HK-2 (cell line): Measurements from ENCODE around the gene DDX39A.
"Not testable (repeated sequence)": the region's sequence is repeated elsewhere in the genome, so short reads cannot be mapped to it uniquely, and the experiment has no call there.

Experiments
- DNase-seq: peaks from one replicate; pipeline ENCODE4 v3.0.0-alpha.2; 2018; ENCODE audit not compliant: unreplicated experiment

The DDX39A gene

DNA sequence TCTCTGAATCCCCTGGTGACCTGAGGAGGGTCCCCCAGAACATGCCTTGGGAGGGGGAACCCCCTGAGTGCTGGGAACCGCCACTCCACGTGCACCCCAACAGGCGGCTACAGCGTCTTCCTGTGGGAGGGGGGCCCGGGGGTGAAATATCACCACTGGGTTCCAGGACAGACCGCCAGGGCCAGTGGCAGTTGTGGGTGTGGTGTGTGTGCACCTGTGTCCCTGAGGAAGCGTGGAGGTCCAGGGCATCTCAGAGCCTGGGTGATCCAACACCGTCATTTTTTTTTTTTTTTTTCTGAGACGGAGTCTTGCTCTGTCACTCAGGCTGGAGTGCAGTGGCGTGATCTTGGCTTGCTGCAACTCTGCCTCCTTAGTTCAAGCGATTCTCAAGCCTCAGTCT, 33.6 kb downstream of the DDX39A start:
- DNase-seq, result no peak

DNA sequence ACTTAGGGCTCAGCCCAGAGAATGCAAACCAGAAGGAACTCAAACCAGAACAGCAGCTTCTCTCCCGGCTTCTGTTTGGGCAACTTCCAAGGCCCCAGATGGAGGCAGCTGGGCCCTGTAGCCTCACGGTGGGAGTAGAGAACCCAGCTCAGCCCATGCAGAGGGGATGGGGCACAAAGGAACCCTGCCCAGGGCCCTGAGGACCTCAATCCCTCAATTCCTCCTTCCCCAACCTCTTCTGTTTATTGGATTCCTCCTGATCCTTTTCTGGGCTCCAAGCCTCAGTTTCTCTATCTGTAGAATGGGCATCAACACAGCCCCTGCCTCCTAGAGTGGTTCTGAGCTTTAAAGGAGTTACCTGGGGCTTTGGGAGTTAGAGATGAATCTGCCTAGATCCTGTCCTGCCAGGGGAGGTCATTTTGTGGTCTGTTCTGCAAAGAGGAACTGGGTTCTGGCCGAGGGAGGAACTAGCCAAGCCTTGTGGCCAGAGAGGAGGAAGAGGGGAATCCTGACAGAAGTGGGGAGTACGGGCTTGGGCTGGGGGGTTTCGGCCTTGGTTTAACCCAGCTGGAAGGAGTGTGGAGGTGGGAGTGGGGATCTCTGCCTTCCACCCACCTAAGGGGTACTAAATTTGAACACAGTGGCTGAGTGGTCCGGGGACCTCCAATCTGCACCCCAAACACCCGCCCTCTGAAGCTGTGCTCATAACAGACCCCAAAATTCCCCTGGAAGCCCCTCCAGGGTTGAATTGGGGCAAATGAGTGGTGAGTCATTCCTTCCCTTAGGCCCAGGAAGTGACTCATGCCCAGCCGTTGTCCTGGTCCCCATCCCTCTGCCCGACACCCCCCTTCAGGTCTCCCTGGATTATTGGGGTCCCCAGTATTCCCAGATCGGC, 35.2 kb downstream of the DDX39A start:
- no peak for DNase-seq

DNA sequence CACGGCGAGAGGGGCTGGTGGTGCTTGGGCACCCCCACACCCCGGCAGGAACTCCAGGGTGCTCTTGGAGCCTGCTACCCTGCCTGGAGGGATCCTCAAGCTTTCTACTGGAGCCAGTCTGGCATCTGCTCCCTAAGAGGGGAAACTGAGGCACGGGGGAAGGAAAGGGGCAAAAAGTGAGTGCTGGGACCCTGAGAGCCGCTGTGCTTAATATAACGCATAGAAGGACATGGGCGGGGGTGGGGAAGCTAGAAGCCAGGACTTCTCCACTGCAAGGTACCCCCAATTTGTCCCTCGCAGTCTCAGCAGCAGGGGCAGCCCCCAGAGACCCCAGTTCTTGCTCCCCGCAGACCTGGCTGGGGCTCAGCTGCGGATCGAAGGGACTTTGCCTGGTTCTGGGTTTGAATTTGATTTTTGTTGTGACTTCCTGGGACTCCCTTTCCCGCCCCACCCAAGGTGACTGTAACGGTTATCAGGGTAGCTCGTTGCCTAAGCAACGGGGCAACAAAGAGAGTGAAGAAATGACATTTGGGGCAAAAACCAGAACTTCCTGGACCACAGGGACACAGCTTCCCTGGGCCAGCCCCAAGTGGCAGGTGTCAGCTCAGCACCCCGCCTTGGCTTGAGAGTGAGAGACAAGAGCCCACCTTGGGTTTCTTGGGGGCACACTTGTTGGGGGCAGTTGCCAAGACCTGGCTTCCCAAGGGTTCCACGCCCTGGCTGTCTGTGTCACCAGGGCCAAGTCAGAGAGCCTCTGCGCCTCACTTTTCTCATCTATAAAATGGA, 37.3 kb downstream of the DDX39A start:
- DNase-seq, result no peak

DNA sequence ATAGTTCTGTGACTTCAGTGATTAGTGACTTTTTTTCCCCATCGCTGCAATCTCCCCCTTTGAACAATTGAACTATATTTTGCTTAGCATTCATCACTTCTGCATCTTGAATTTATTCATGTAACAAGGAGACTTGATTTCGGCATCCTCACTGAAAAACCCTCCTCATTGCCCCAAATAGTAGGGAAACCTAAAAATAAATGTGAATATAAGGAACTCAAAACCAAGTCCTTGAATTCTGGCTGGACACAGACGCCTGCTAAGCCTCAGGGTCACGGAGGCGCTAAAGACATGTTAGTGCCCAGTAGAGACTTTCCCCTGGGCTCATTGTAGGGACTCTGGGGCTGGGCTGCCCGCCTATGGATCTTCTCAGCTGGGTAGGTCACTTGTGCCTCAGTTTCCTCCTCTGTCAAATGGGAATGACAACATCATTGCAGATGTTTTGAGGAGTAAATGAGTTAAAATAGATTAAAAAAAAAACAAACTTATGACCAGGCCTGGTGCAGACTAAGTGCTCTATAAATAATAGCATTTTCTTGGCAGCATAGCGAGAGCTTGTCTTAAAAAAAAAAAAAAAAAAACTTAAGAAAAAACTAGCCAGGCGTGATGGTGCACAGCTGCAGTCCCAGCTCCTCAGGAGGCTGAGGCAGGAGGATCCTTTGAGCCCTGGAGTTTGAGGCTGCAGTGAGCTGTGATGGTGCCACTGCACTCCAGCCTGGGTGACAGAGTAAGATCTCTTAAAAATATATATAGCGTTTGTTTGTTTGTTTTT, 39.7 kb downstream of the DDX39A start:
- no peak for DNase-seq

DNA sequence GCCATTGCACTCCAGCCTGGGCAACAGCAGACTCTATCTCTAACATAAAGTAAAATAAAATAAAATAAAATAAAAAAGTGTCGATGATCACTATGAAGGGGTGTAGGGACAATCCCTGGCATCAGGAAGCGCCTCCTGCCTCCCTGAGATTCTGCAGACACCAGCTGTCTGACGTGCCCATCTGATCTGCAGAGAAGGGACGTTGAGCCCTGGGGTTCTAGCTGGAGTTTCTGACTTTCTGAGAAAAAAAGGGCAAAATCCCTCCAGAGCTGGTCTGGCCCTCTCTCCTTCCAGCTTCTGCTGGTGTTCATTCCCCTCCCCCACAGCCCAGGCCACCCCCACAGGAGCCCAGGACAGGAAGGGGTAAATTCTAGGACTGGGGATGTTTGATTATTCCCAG, 40.3 kb downstream of the DDX39A start:
- DNase-seq, result no peak

DNA sequence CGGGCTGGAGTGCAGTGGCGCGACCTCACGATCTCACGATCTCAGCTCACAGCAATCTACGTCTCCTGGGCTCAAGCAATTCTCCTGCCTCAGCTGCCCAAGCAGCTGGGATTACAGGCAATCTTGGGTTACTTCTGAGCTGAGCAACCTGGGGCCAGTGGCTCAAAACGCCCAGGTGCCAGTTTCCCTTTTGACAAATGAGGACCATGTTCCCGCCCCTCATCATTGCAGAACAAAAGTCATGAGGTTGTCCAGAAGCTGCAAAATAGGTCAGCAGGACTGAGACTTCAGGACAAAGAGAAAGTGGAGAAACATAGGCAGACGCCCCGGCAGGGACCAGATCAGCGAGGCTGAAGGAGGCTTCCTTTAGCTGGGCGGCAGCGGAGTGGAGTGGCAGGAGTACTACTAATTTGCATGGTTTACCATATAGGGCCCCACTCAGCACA, 41.2 kb downstream of the DDX39A start:
- no peak for DNase-seq

DNA sequence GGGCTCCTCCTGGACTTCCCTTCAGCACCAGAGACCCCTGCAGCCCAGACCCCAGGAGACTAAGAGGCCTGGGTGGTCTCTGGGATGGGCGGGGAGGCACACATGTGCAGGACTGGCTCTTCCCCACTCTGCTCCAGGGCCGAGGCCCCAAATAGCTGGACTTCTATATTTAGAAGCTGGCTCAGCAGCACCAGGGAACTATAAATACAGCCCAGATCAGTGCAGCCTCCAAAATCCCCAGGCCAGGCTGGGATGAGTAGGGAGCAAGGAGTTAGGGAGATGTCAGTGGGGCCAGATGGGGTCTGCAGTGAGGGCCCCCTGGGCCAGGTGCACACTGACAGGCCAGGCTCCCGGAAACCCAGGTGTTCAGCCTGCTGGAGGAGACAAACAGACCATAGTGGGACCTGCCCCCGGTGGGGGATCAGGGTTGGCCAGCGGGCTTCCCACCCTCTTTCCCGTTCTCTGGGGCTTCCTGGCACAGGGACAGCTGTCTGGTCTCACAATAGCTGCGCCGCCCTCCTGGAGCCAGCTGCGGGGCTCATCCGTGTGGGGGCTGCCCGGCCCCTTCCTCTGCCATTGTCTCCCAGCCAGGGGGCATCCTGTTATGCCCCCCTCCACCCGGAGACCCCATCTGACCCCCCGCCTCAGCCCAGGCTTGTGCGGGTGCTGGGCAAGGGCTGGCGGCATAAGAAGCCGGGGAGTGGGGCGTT, 43.4 kb downstream of the DDX39A start:
- no peak for DNase-seq

DNA sequence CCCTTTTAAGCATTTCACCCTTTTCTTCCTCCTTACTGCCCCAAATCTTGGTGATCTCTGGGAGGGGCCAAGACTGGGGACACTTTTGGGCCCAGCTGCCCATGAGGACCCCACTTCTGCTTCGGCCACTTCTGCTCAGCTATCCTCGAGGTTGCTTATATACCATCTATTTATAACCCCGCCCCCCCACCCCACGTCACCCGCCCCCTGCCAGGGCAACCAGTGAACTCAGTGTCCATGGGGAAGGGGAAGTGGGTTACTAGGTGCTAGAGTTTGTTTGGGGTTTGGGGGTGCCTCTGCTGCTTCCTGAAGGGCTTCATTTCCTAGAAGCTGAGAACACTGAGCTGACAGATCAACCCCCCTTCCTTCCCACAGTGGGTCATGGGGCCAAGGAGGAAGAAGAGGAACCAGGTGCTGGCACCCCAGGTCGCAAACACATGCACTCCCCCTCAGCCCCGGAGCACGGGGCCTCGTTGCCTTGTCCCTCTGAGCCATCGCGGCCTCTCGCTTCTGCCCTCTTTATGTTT, 44.0 kb downstream of the DDX39A start:
- no peak for DNase-seq

DNA sequence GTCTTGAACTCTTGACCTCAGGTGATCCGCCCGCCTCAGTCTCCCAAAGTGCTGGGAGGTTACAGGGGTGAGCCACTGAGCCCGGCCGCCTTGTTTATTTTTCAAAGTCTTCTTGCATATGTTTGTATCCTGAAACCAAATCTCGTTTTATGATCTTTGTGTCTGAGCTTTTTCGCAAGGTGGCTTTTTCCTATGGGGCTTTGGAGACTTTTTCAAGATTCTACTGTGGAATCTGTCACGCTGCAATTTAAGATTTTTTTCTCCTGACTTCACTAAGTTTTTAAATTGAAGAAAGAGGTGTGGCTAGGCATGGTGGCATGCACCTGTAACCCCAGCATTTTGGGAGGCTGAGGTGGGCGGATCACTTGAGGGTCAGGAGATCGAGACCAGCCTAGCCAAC, 44.8 kb downstream of the DDX39A start:
- not testable (repeated sequence) for DNase-seq

DNA sequence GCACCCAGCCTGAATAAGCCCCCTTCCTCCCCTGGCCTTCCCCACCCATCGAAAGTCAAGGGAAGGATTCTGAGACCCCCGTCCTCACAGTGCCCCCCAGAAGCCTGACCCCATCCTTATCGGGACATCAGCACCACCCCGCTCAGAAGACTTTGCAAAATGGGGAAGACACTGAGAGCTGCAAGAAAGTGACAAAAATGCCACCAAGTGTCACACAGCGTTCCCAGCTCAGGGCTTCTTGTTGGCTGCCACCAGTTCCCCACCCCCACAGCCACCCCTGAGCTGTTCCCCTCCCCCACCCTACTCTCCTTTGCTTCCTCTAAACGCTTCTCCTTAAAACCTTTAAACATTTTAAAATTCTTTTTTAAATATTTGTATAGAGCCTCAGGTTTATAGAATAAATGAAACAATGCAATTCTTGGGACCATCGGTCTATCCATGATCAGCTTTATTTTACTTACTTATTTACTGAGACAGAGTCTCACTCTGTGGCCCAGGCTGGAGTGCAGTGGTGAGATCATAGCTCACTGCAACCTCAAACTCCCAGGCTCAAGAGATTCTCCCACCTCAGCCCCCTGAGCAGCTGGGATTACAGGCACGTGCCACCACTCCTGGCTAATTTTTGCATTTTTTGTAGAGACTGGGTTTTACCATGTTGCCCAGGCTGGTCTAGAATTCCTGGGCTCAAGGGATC, 46.6 kb downstream of the DDX39A start:
- DNase-seq, result not testable (repeated sequence)

DNA sequence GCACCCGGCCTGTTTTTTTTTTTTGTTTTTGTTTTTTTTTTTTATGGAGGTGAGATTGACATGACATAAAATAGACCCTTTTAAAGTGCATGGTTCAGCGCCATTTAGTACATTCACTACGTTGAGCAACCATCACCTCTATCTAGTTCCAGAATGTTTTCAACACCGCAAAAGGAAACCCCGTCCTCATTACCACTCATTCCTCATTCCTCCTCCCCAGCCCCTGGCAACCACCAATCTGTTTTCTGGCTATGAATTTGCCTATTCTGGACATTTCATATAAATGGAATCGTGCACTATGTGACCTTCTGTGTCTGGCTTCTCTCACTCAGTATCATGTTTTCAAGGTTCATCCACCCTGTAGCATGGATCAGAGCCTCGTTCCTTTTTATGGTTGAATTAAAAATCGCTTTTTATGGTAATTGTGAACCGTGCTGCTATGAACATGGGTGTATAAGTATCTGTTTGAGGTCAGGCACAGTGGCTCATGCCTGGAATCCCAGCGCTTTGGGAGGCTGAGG, 47.8 kb downstream of the DDX39A start:
- no peak for DNase-seq

DNA sequence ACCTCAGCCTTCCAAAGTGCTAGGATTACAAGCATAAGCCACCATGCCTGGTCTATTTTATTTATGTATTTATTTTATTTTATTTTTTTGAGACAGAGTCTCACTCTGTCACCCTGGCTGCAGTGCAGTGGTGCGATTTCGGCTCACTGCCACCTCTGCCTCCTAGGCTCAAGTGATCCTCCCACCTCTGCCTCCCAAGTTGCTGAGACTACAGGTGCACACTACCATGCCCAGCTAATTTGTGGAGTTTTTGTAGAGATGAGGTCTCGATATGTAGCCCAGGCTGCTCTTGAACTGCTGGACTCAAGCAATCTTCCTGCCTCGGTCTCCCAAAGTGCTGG, 48.2 kb downstream of the DDX39A start:
- no peak for DNase-seq

DNA sequence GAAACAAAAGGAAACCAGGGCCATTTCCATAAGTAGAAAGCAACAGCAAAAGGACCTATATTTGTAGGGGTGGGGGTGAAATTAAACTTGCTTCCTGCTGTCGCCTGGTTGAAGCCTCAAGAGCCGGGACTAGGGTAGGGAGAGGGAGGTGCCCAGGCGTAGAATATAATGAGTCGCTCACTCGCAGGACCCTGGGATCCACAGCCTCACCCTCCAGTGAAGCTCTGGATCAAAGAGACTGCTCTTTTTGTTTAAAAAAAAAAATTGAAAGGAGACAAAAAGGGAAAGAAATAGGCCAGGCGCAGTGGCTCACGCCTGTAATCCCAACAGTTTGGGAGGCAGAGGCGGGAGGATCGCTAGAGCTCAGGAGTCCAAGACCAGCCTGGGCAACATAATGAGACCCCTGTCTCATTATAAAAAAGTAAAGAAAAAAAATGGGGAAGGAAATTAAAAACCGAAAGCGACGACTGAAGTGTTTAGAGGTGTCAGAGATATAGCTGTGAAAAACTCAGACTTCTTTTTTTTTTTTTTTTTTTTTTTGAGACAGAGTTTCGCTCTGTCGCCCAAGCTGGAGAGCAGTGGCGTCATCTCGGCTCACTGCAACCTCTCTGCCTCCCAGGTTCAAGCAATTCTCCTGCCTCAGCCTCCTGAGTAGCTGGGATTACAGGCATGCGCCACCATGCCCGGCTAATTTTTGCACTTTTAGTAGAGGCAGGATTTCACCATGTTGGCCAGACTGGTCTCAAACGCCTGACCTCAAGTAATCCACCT, 48.8 kb downstream of the DDX39A start:
- no peak for DNase-seq

DNA sequence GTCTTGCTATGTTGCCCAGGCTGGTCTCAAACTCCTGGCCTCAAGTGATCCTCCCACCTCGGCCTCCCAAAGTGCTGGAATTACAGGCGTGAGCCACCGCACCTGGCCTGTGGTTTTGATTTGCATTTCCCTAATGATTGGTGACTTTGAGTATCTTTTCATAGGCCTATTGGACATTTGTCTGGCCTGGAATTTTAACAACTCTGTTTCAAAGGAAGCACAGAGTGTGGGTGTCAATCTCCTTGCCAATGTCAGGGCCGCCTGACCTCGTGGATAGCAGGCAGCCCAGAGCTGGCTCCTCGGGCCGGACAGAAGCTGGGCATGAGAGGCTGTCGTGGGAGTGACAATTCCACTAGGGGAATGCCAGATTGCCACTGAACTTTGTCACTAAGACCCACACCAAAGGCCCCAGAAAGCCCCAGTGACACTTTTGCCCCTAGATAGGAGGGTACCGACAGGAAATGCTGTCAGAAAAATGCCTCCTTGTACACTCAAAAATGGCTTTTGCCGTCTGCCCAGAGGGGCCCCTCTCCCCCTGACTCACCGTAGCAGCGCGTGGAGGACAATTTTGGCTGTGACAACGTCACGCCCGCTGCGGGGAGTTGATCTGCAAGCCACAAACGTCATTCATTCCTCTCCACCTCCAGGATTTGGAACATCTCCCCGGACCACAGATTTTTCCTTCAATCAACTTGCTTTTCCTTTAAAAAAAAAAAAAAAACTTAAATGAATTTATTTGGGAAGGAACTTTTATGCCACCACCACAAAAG, 49.6 kb downstream of the DDX39A start:
- no peak for DNase-seq

DNA sequence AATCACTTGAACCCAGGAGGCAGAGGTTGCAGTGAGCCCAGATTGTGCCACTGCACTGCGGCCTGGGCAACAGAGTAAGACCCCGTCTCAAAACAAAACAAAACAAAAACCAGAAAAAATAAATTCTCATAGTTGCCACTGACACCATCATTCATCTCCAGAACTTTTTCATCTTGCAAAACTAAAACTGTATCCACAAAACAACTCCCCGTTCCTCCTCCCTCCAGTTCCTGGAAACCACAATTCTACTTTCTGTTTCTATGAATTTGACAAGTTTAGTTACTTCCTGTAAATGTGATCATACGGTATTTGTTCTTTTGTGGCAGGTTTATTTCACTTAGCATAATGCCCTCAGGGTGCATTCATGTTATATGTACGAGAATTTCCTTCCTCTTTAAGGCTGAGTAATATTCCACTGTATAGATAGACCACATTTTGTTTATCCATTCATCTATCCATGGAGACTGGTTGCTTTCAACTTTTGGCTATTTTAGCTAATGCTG, 51.1 kb downstream of the DDX39A start:
- DNase-seq, result no peak

DNA sequence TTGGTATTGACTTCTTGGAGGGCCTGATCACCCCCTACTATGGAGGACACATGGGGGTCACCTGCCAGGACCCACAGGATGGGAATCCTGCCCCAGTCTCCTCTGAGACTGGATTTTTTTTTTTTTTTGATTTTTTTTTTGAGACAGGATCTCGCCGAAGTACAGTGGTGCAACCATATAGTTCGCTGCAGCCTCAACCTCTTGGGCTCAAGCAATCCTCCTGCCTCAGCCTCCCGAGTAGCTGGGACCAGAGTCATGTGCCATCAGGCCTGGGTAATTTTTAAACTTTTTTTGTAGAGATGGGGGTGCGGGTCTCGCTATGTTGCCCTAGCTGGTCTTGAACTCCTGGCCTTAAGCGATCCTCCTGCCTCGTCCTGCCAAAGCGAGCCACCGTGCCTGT, 52.1 kb downstream of the DDX39A start:
- no peak for DNase-seq

DNA sequence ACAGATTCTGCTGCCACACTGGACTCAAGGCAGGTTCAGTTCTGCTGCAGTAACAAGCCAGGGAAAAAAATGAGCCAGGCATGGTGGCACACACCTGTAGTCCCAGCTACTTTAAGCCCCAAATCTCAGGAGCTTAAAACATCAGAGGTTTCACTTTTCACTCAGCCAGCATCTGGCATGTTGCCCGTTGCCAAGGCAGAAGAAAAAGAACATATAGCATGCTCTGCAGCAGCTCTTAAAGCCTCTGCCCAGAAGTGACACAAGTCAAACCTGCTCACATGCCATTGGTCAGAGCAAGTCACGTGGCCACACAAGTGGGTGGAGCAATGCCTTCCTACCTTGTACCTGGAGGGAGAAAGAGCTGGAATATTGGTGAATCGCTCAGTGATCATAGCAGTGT, 52.6 kb downstream of the DDX39A start:
- peak; percentile 67 for DNase-seq

DNA sequence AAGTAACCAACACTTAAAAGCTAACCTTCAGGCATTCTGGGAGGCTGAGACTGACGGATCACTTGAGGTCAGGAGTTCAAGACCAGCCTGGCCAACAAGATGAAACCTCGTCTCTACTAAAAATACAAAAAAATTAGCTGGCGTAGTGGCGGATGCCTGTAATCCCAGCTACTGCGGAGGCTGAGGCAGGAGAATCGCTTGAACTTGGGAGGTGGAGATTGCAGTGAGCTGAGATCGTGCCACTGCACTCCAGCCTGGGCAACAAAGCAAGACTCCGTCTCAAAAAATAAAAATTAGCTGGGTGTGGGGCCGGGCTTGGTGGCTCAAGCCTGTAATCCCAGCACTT, 55.1 kb downstream of the DDX39A start:
- not testable (repeated sequence) for DNase-seq
